K562 (cell line): ENCODE results near the gene OCRL. TPM values are rescaled to one million over a fixed set of nuclear protein-coding genes. Genes with fewer than 3 reads are reported as not detected.

Experiments used
- ETS2 ChIP-seq: IDR thresholded peaks from 2 replicates; pipeline ENCODE4 v1.6.1; 2016; ENCODE audit warnings: borderline replicate concordance, missing genetic modification characterization, mild to moderate bottlenecking, moderate library complexity, missing compliant biosample characterization; ENCODE audit not compliant: poor library complexity, severe bottlenecking
- GTF2F1 ChIP-seq: IDR thresholded peaks from 2 replicates; pipeline ENCODE4 v1.6.1; 2011; ENCODE audit warnings: low read depth, low read length, improper control_type of control experiment
- PHF20 ChIP-seq: fragments of 450-650 bp; IDR thresholded peaks from 2 replicates; pipeline ENCODE4 v1.6.1; 2018; ENCODE audit not compliant: partially characterized antibody
- PTBP1 ChIP-seq: fragments of 200-400 bp; formaldehyde crosslinking; IDR thresholded peaks from 2 replicates; pipeline ENCODE4 v1.6.1; 2017; ENCODE audit warnings: low read depth, low read length
- SRSF3 ChIP-seq: fragments of 200-400 bp; formaldehyde crosslinking; IDR thresholded peaks from 2 replicates; pipeline ENCODE4 v1.6.1; 2016; ENCODE audit warnings: mild to moderate bottlenecking, low read length, moderate library complexity; ENCODE audit not compliant: insufficient read depth
- SRSF9 ChIP-seq: fragments of 200-400 bp; formaldehyde crosslinking; IDR thresholded peaks from 2 replicates; pipeline ENCODE4 v1.6.1; 2017; ENCODE audit warnings: low read depth, low read length, borderline replicate concordance
- TFE3 ChIP-seq: fragments of 450-650 bp; formaldehyde crosslinking; IDR thresholded peaks from 2 replicates; pipeline ENCODE4 v1.4.0; 2020; ENCODE audit warnings: mild to moderate bottlenecking, mixed read lengths
- WHSC1 ChIP-seq: IDR thresholded peaks from one replicate; pipeline ENCODE4 v1.6.1; 2012; ENCODE audit warnings: low read length, control low read depth, inconsistent platforms
- ZNF318 ChIP-seq, 2 experiments: fragments of 450-650 bp; IDR thresholded peaks; 2 replicates each; pipeline ENCODE4 v1.6.1; 2016; ENCODE audit warnings: mild to moderate bottlenecking in 2 of 2, borderline replicate concordance in 1 of 2, low read depth in 1 of 2, moderate library complexity in 1 of 2
- ZNF583 ChIP-seq: fragments of 250-450 bp; sonication (Bioruptor Pico); IDR thresholded peaks from 2 replicates; pipeline ENCODE4 v1.4.0; 2020
- polyA plus RNA-seq, 8 experiments: library from polyadenylated mRNA; depleted of rRNA in 4 of 8; stranded (reverse) in 5 of 8; unstranded in 3 of 8; fragments of >200 nt; fragmentation: Nextera tagmentation in 2 of 8; fragmentation: Illumina TruSeq in 1 of 8; extraction: Ambion mirVana in 2 of 8; extraction: Trizol in 1 of 8; gene quantifications; 2 replicates each; pipeline versions ENCODE4 v1.2.1 to v1.2.3, GENCODE V29; 2011 to 2014; ENCODE audit warnings: inconsistent platforms in 1 of 8, missing spikeins in 1 of 8
- total RNA-seq, 7 experiments: library from RNA; depleted of rRNA in 6 of 7; stranded (reverse); fragments of >200 nt in 6 of 7; fragmentation: Illumina TruSeq in 2 of 7; extraction: Trizol in 2 of 7; gene quantifications; 2 replicates each; pipeline versions ENCODE4 v1.2.1 to v1.2.3, GENCODE V29; 2011 to 2021; ENCODE audit warnings: low replicate concordance in 1 of 7

OCRL gene
- total and polyA plus RNA-seq, 9 of the 15 experiments (the other 6 are each of a cell fraction or from before 2014, with no cell fraction given) = 2.2 to 23.4 (median 11.9) TPM

DNA sequence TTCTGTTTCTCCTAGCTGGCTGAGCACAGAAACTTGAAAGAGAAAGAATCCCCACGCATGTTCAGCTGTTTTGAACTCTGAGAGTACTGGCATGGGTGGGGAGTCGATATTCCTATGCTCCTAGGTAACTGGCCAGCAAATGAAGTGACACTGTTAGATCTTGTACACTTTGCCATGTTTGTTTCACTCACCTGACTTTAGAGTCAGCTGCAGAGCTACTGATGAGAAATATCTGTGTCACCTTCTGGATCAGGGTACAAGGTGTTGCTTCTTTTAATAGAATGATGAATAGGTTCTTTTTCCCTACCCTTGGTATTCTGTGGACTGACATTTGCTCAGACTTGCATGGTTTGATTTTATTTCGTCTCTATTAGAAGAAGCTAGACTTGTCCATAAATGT is 28.3 kb downstream of the OCRL start (continued):
- TF ChIP-seq TFE3 = no peak
- TF ChIP-seq SRSF9 = no peak
- no peak for TF ChIP-seq PHF20
- TF ChIP-seq ETS2 = no peak
- TF ChIP-seq ZNF583 (CRISPR knock-in tag) = no peak
- TF ChIP-seq ZNF318 (IDR thresholded peaks at IDR 0.05; ENCODE audit: borderline replicate concordance in 1 of 2, low read depth in 1 of 2) = no peak
- no peak for TF ChIP-seq GTF2F1
- no peak for TF ChIP-seq PTBP1
- TF ChIP-seq SRSF3 = no peak
- TF ChIP-seq WHSC1 = no peak
- TF ChIP-seq, all 486 proteins: peak for 0
